ENCODE results near the gene SPEM3.

DNA sequence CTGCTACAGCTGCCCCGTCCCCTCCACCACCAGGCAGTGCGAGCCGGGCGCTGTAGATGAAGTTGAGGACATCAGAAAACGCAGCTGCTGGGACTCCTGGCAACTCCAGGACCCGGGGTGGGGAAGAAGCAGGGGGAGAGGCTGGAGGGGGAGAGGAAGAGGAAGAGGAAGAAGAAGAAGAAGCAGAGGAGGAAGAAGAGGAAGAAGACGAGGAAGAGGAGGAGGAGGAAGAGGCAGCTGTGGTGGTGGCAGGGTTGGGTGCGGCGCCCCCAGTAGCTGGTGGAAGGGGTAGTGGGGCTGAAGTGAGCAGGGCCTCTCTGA is 37.6 kb downstream of the SPEM3 start:
- TF ChIP-seq, protein P1, sequence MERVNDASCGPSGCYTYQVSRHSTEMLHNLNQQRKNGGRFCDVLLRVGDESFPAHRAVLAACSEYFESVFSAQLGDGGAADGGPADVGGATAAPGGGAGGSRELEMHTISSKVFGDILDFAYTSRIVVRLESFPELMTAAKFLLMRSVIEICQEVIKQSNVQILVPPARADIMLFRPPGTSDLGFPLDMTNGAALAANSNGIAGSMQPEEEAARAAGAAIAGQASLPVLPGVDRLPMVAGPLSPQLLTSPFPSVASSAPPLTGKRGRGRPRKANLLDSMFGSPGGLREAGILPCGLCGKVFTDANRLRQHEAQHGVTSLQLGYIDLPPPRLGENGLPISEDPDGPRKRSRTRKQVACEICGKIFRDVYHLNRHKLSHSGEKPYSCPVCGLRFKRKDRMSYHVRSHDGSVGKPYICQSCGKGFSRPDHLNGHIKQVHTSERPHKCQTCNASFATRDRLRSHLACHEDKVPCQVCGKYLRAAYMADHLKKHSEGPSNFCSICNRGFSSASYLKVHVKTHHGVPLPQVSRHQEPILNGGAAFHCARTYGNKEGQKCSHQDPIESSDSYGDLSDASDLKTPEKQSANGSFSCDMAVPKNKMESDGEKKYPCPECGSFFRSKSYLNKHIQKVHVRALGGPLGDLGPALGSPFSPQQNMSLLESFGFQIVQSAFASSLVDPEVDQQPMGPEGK (CRISPR knock-in tag; IDR thresholded peaks at IDR 0.05; ENCODE audit: borderline replicate concordance): no peak
- TF ChIP-seq ZFP3 (CRISPR knock-in tag; IDR thresholded peaks at IDR 0.05) (no peak), GLIS3 (CRISPR knock-in tag; IDR thresholded peaks at IDR 0.05) (no peak), PPARA (CRISPR knock-in tag; IDR thresholded peaks at IDR 0.05; ENCODE audit: borderline replicate concordance) (no peak), SNAI2 (CRISPR knock-in tag; IDR thresholded peaks at IDR 0.05) (no peak), ZC3H10 (CRISPR knock-in tag; IDR thresholded peaks at IDR 0.05) (no peak), ARNTL (CRISPR knock-in tag; IDR thresholded peaks at IDR 0.05; ENCODE audit: borderline replicate concordance, low read depth) (no peak), CSDC2 (CRISPR knock-in tag; IDR thresholded peaks at IDR 0.05) (no peak), TOX (CRISPR knock-in tag; IDR thresholded peaks at IDR 0.05; ENCODE audit: borderline replicate concordance) (no peak), RARB (CRISPR knock-in tag; IDR thresholded peaks at IDR 0.05) (no peak)
- TF ChIP-seq, protein P2, sequence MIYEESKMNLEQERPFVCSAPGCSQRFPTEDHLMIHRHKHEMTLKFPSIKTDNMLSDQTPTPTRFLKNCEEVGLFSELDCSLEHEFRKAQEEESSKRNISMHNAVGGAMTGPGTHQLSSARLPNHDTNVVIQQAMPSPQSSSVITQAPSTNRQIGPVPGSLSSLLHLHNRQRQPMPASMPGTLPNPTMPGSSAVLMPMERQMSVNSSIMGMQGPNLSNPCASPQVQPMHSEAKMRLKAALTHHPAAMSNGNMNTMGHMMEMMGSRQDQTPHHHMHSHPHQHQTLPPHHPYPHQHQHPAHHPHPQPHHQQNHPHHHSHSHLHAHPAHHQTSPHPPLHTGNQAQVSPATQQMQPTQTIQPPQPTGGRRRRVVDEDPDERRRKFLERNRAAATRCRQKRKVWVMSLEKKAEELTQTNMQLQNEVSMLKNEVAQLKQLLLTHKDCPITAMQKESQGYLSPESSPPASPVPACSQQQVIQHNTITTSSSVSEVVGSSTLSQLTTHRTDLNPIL (CRISPR knock-in tag; IDR thresholded peaks at IDR 0.05; ENCODE audit: low read depth): no peak
